OCI-LY7 (cell line): ENCODE measurements around the gene METTL5. TPM values are rescaled to one million over a fixed set of nuclear protein-coding genes. Genes with fewer than 3 reads are reported as not detected.
"Not testable (repeated sequence)": the region's sequence is repeated elsewhere in the genome, so short reads cannot be mapped to it uniquely, and the experiment has no call there.

ENCODE experiments used
- BruUV-seq: library from RNA; stranded (reverse); fragments of 400-500 nt; replicated peaks from 2 replicates; lab custom pipeline; 2021; lab: Mats Ljungman, UMichigan
- CTCF ChIA-PET: fragments of 300-600 bp; sonication (Branson Sonifier 250); formaldehyde crosslinking; loops from one replicate; lab custom pipeline; 2022; ENCODE audit warnings: antibody characterized with exemption; ENCODE audit not compliant: unreplicated experiment; lab: Charles Lee
- POLR2A ChIA-PET: fragments of 300-600 bp; sonication (Branson Sonifier 250); formaldehyde crosslinking; loops from one replicate; lab custom pipeline; 2022; ENCODE audit warnings: antibody characterized with exemption; lab: Charles Lee
- DNase-seq: peaks from one replicate; pipeline ENCODE4 v3.0.0-alpha.2; 2015; ENCODE audit warnings: low spot score
- H2AFZ ChIP-seq: fragments of 200-600 bp; sonication (generic), shearing (Covaris generic); 2 replicates; pipeline ENCODE4 v1.6.1; 2014; ENCODE audit warnings: mild to moderate bottlenecking, antibody characterized with exemption, low read length, moderate library complexity
- H3K27ac ChIP-seq: fragments of 200-600 bp; sonication (generic); 2 replicates; pipeline ENCODE4 v1.5.1; 2014; ENCODE audit warnings: mixed run types, low read depth, mild to moderate bottlenecking, moderate library complexity, low read length, inconsistent platforms; ENCODE audit not compliant: poor library complexity, severe bottlenecking
- H3K36me3 ChIP-seq: fragments of 200-600 bp; sonication (generic); 2 replicates; pipeline ENCODE4 v1.6.1; 2014; ENCODE audit warnings: mild to moderate bottlenecking, antibody characterized with exemption, low read length, moderate library complexity, mixed read lengths; ENCODE audit not compliant: insufficient read depth
- H3K4me1 ChIP-seq: fragments of 200-600 bp; sonication (generic); 2 replicates; pipeline ENCODE4 v1.5.1; 2014; ENCODE audit warnings: mild to moderate bottlenecking, low read length; ENCODE audit not compliant: insufficient read depth, poor library complexity, severe bottlenecking
- H3K4me2 ChIP-seq: fragments of 200-600 bp; sonication (generic); 2 replicates; pipeline ENCODE4 v1.6.1; 2014; ENCODE audit warnings: mild to moderate bottlenecking, low read length
- H3K4me3 ChIP-seq: fragments of 200-600 bp; sonication (generic); 2 replicates; pipeline ENCODE4 v1.5.1; 2014; ENCODE audit warnings: mild to moderate bottlenecking, low read depth, low read length; ENCODE audit not compliant: poor library complexity, severe bottlenecking
- H3K79me2 ChIP-seq: fragments of 200-600 bp; sonication (generic); 2 replicates; pipeline ENCODE4 v1.6.1; 2016; ENCODE audit warnings: low read depth, mild to moderate bottlenecking, low read length, moderate library complexity, mixed read lengths; ENCODE audit not compliant: insufficient read depth
- H3K9me2 ChIP-seq: fragments of 200-600 bp; sonication (generic); 2 replicates; pipeline ENCODE4 v1.6.1; 2016; ENCODE audit warnings: mild to moderate bottlenecking, low read length, mixed read lengths; ENCODE audit not compliant: insufficient read depth
- H3K9me3 ChIP-seq: fragments of 200-600 bp; sonication (generic); 2 replicates; pipeline ENCODE4 v1.6.1; 2014; ENCODE audit warnings: mild to moderate bottlenecking, mixed run types, low read length, mixed read lengths
- H4K20me1 ChIP-seq: fragments of 200-600 bp; sonication (generic); 2 replicates; pipeline ENCODE4 v1.6.1; 2014; ENCODE audit warnings: mild to moderate bottlenecking, antibody characterized with exemption, low read length, moderate library complexity, mixed read lengths; ENCODE audit not compliant: insufficient read depth
- EZH2phosphoT487 ChIP-seq: fragments of 200-600 bp; sonication (generic); IDR thresholded peaks from 2 replicates; pipeline ENCODE4 v1.6.1; 2018; ENCODE audit warnings: low read depth, borderline replicate concordance, mild to moderate bottlenecking, mixed run types, antibody characterized with exemption, low read length, moderate library complexity, mixed read lengths
- intact Hi-C: fragments of 100-400 bp; cut with micrococcal nuclease; formaldehyde crosslinking; loops from one replicate; pipeline ENCODE4 v1.10.0; 2022; ENCODE audit not compliant: unreplicated experiment
- total RNA-seq, 2 experiments: library from RNA; depleted of rRNA in 1 of 2; stranded (reverse); fragments of >200 nt in 1 of 2; shearing (Covaris generic) in 1 of 2; gene quantifications; 2 replicates each; pipeline ENCODE4 v1.2.3, GENCODE V29; 2014 to 2022
- TF ChIP-seq, protein P1 (sequence below): fragments of 200-600 bp; sonication (generic); conservative IDR thresholded peaks from 2 replicates; pipeline ENCODE4 v1.5.1; 2014; ENCODE audit warnings: mild to moderate bottlenecking, antibody characterized with exemption, low read length, moderate library complexity, mixed read lengths

Gene METTL5
- total RNA-seq, 2 experiments from 2014 or later, result 52.3 to 82.2 TPM

DNA sequence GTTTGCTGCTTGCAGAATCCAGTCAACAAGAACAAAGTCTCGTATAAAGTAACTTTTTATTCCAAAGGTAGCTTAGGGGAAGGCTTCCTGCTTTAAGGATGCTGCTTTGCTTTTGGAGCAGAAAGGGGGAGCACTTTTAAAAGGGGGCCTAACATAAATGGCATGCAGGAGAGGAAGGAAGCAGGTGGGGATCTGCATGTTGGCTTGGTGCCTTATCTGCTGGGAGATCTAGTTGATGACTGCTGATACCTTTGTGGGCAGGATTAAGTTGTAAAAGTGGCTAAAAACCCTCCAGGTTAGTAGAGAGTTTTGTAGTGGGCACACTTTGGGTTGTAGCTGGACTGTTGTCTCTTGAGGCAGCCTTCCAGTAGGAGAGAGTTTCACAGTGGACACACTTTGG lies 25.0 kb upstream of the METTL5 start:
- ChIA-PET POLR2A (interaction anchor here (0.6 to 1.2 kb wide), 4 partner anchors 8 to 761 kb away, joined by 3 to 5 read pairs (median 4); no protein-coding TSS in a partner anchor), CTCF (no interaction called here)
- no peaks in the 10 kb centered on the region for H3K4me1 ChIP-seq
- no peaks in the 10 kb centered on the region for H3K9me3 ChIP-seq
- no peaks in the 10 kb centered on the region for H4K20me1 ChIP-seq
- H3K9me2 ChIP-seq, result no peaks in the 10 kb centered on the region
- no TSS peak for BruUV-seq
- no peak for DNase-seq
- no peak overlapping the region for H3K27ac ChIP-seq
- H3K4me3 ChIP-seq, result no peak overlapping the region
- H3K4me2 ChIP-seq, result no peak overlapping the region
- intact Hi-C loops, result no loop called here
- no peak overlapping the region for H2AFZ ChIP-seq
- TF ChIP-seq EZH2phosphoT487, result no peak
- TF ChIP-seq, protein P1, sequence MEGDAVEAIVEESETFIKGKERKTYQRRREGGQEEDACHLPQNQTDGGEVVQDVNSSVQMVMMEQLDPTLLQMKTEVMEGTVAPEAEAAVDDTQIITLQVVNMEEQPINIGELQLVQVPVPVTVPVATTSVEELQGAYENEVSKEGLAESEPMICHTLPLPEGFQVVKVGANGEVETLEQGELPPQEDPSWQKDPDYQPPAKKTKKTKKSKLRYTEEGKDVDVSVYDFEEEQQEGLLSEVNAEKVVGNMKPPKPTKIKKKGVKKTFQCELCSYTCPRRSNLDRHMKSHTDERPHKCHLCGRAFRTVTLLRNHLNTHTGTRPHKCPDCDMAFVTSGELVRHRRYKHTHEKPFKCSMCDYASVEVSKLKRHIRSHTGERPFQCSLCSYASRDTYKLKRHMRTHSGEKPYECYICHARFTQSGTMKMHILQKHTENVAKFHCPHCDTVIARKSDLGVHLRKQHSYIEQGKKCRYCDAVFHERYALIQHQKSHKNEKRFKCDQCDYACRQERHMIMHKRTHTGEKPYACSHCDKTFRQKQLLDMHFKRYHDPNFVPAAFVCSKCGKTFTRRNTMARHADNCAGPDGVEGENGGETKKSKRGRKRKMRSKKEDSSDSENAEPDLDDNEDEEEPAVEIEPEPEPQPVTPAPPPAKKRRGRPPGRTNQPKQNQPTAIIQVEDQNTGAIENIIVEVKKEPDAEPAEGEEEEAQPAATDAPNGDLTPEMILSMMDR, result no peak
- H3K36me3 ChIP-seq, result no peaks in the 10 kb centered on the region
- no peaks in the 10 kb centered on the region for H3K79me2 ChIP-seq

GRCh38 chr2:169848959-169849693 lies 24.4 kb upstream of the METTL5 start:
- H2AFZ ChIP-seq, H3K4me2 ChIP-seq, CTCF ChIA-PET, intact Hi-C loops, H3K36me3 ChIP-seq, H3K4me1 ChIP-seq, DNase-seq, H3K9me2 ChIP-seq, BruUV-seq, H3K79me2 ChIP-seq, H4K20me1 ChIP-seq, H3K4me3 ChIP-seq, H3K9me3 ChIP-seq, H3K27ac ChIP-seq: not testable (repeated sequence)
- POLR2A ChIA-PET, result interaction anchor here (0.6 to 1.2 kb wide), 4 partner anchors 9 to 436 kb away, joined by 3 to 5 read pairs (median 4); no protein-coding TSS in a partner anchor

- Histone ChIP-seq H3K9me3 (no peaks in the 10 kb centered on the region), H3K9me2 (no peaks in the 10 kb centered on the region), H4K20me1 (no peaks in the 10 kb centered on the region), H3K4me1 (no peaks in the 10 kb centered on the region), H3K4me3 (no peak overlapping the region), H3K36me3 (no peaks in the 10 kb centered on the region), H2AFZ (no peak overlapping the region), H3K27ac (no peak overlapping the region), H3K4me2 (no peak overlapping the region), H3K79me2 (no peaks in the 10 kb centered on the region)
- no peak for DNase-seq
- ChIA-PET CTCF (no interaction called here), POLR2A (interaction anchor here (0.6 kb wide), 3 partner anchors 17 to 367 kb away, joined by 3 to 4 read pairs (median 3); no protein-coding TSS in a partner anchor)
- BruUV-seq, result no TSS peak
- TF ChIP-seq, protein P1, result no peak
- no peak for TF ChIP-seq EZH2phosphoT487
- intact Hi-C loops, result no loop called here
Observed at GRCh38 chr2:169845016-169845415, 20.3 kb upstream of the METTL5 start.

DNA sequence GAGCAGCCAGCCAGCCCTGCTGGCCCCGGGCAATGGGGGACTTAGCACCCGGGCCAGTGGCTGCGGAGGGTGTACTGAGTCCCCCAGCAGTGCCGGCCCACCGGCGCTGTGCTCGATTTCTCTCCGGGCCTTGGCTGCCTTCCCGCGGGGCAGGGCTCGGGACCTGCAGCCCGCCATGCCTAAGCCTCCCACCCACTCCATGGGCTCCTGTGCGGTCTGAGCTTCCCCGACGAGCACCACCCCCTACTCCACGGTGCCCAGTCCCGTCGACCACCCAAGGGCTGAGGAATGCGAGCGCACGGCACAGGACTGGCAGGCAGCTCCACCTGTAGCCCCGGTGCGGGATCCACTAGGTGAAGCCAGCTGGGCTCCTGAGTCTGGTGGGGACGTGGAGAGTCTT lies 16.9 kb upstream of the METTL5 start:
- H2AFZ ChIP-seq, H3K9me3 ChIP-seq, H4K20me1 ChIP-seq, H3K4me2 ChIP-seq, H3K4me3 ChIP-seq, H3K9me2 ChIP-seq, H3K36me3 ChIP-seq, H3K27ac ChIP-seq, H3K4me1 ChIP-seq, DNase-seq, BruUV-seq, CTCF ChIA-PET, intact Hi-C loops, H3K79me2 ChIP-seq: not testable (repeated sequence)
- POLR2A ChIA-PET, result interaction anchor here (0.7 kb wide), 1 partner anchor 18 kb away, joined by 3 read pairs; no protein-coding TSS in a partner anchor
